Measurements from ENCODE around the gene IMPDH1. TPM values are rescaled to one million over a fixed set of nuclear protein-coding genes. Genes with fewer than 3 reads are reported as not detected.
A peak's percentile ranks its signal among the peaks of the same experiment; 100 is the strongest.

IMPDH1 gene
- total and polyA plus RNA-seq, 7 donors: 16.6 to 39.7 (median 26.0) TPM

GRCh38 chr7:128344431-128344774 is 65.4 kb downstream of the IMPDH1 start:
- intact Hi-C loops (cut with DNase I): no loop called here
- no peak overlapping the region for H3K27ac ChIP-seq
- no peaks in the 10 kb centered on the region for H3K9me3 ChIP-seq
- H3K4me3 ChIP-seq: no peak overlapping the region
- H3K4me1 ChIP-seq: peaks cover 0 to 29% (median 21%) of the 10 kb centered on the region in 4 donors
- no peak for DNase-seq
- WGBS, 2 donors: 86 to 94% methylated on average over 5 of the region's 5 CpGs
- no peaks in the 10 kb centered on the region for H3K27me3 ChIP-seq
- peaks cover 0 to 8% (median 0%) of the 10 kb centered on the region in 4 donors for H3K36me3 ChIP-seq
- TF ChIP-seq CTCF (IDR thresholded peaks at IDR 0.05): no peak
- no peak for TF ChIP-seq EP300 (IDR thresholded peaks at IDR 0.05)
- no peak for TF ChIP-seq POLR2AphosphoS5 (IDR thresholded peaks at IDR 0.05)
- no peak for TF ChIP-seq POLR2A (IDR thresholded peaks at IDR 0.05)

GRCh38 chr7:128343554-128344430 is 66.0 kb downstream of the IMPDH1 start, which contains the start of gene RBM28:
Gene RBM28, minus strand, starts transcription at chr7:128343908. Its CDS starts 115 bp downstream, at chr7:128343793.
- WGBS, 2 donors: 13% methylated on average over 49 of the region's 49 CpGs

More at GRCh38 chr7:128343554-128344430, 66.0 kb downstream of the IMPDH1 start, which contains the start of gene RBM28:
- Histone ChIP-seq H3K27ac (peak within 1 kb of the TSS; percentile 80 to 83 (median 82)), H3K36me3 (peaks cover 0 to 14% (median 3%) of the 10 kb centered on the region in 4 donors), H3K27me3 (no peaks in the 10 kb centered on the region), H3K9me3 (no peaks in the 10 kb centered on the region), H3K4me3 (peak within 1 kb of the TSS; percentile 63 to 76 (median 68)), H3K4me1 (peaks cover 0 to 29% (median 21%) of the 10 kb centered on the region in 4 donors)
- TF ChIP-seq EP300 (IDR thresholded peaks at IDR 0.05): peak in 1 of 4 donors; percentile 11
- TF ChIP-seq POLR2AphosphoS5 (IDR thresholded peaks at IDR 0.05): peak; percentile 78 to 84 (median 83)
- no peak for TF ChIP-seq POLR2A (IDR thresholded peaks at IDR 0.05)
- no peak for TF ChIP-seq CTCF (IDR thresholded peaks at IDR 0.05)
- DNase-seq: peak; percentile 93
- intact Hi-C loops (cut with DNase I): no loop called here

Small RNA genes lying within 50 kb of the gene (small RNA-seq; reads per million reads assigned to genes)
- gene AC010655.1 (0 reads per million in 3 donors), gene RNU7-27P (0 reads per million in 3 donors), gene RNU7-54P (0 reads per million in 3 donors)

Other genes with a start within 250 kb of the IMPDH1 start
- gene LEP, start 168.7 kb downstream of the IMPDH1 start, total RNA-seq: 1 to 10 TPM in 1 of 4 donors, under 1 TPM in 2, not detected in 1; 0.16 to 1.4 (median 0.27) TPM
- gene LEP, start 168.7 kb downstream of the IMPDH1 start, polyA plus RNA-seq: 1 to 10 TPM in 1 of 3 donors, not detected in 2; 5.4 TPM
- 10 to 100 TPM; 12.1 to 36.3 (median 17.4) TPM for gene RBM28, start 66.1 kb downstream of the IMPDH1 start, total RNA-seq
- gene RBM28, start 66.1 kb downstream of the IMPDH1 start, polyA plus RNA-seq: 10 to 100 TPM in 1 of 3 donors, 1 to 10 TPM in 2; 6.6 to 16.7 (median 8.6) TPM
- 1 to 10 TPM in 1 of 4 donors, under 1 TPM in 3; 0.27 to 1.1 (median 0.83) TPM for gene PRRT4, start 48.3 kb downstream of the IMPDH1 start, total RNA-seq
- under 1 TPM in 1 of 3 donors, not detected in 2; 0.96 TPM for gene PRRT4, start 48.3 kb downstream of the IMPDH1 start, polyA plus RNA-seq
- 10 to 100 TPM; 10.2 to 12.8 (median 11.3) TPM for gene HILPDA, start 45.9 kb upstream of the IMPDH1 start, total RNA-seq
- gene HILPDA, start 45.9 kb upstream of the IMPDH1 start, polyA plus RNA-seq: 10 to 100 TPM in 1 of 3 donors, 1 to 10 TPM in 2; 3.6 to 12.7 (median 3.7) TPM
- gene METTL2B, start 66.8 kb upstream of the IMPDH1 start, total RNA-seq: 10 to 100 TPM; 18.1 to 23.2 (median 20.8) TPM
- 10 to 100 TPM in 2 of 3 donors, 1 to 10 TPM in 1; 9.6 to 17.2 (median 12.0) TPM for gene METTL2B, start 66.8 kb upstream of the IMPDH1 start, polyA plus RNA-seq

Data from sigmoid colon (tissue), 7 donors.